Liver (tissue), 9 donors: ENCODE results near the gene PPP4C. TPM values are rescaled to one million over a fixed set of nuclear protein-coding genes. Genes with fewer than 3 reads are reported as not detected.

Experiments used
- DNase-seq: peaks from one replicate; pipeline ENCODE4 v3.0.0-alpha.2; 2017; ENCODE audit warnings: low spot score
- H3K27ac ChIP-seq, 2 donors: one replicate each; pipeline ENCODE4 v1.7.0; 2013; ENCODE audit warnings: inconsistent platforms in 2 of 2, low read length in 2 of 2, control low read depth in 1 of 2, low read depth in 1 of 2, mild to moderate bottlenecking in 1 of 2
- H3K27me3 ChIP-seq, 4 donors: one replicate each; pipeline versions ENCODE4 v1.6.1 to v1.7.0; 2013; ENCODE audit warnings: low read length in 3 of 4, inconsistent platforms in 1 of 4, mild to moderate bottlenecking in 1 of 4, moderate library complexity in 1 of 4; ENCODE audit not compliant: control insufficient read depth in 4 of 4, insufficient read depth in 4 of 4
- H3K36me3 ChIP-seq, 4 donors: one replicate each; pipeline versions ENCODE4 v1.6.1 to v1.7.0; 2013; ENCODE audit warnings: low read length in 3 of 4, mild to moderate bottlenecking in 3 of 4, low read depth in 1 of 4, moderate library complexity in 1 of 4; ENCODE audit not compliant: control insufficient read depth in 4 of 4, insufficient read depth in 3 of 4
- H3K4me1 ChIP-seq, 4 donors: one replicate each; pipeline versions ENCODE4 v1.6.1 to v1.7.0; 2013; ENCODE audit warnings: low read length in 3 of 4, mild to moderate bottlenecking in 3 of 4, moderate library complexity in 1 of 4; ENCODE audit not compliant: control insufficient read depth in 4 of 4, insufficient read depth in 4 of 4
- H3K4me3 ChIP-seq, 3 donors: one replicate each; pipeline versions ENCODE4 v1.6.1 to v1.7.0; 2013; ENCODE audit warnings: low read length in 3 of 3, control low read depth in 1 of 3, low read depth in 1 of 3, mild to moderate bottlenecking in 1 of 3
- H3K9ac ChIP-seq, 2 donors: one replicate each; pipeline ENCODE4 v1.7.0; 2013; ENCODE audit warnings: low read length in 2 of 2, mild to moderate bottlenecking in 2 of 2, moderate library complexity in 2 of 2, control low read depth in 1 of 2, low read depth in 1 of 2
- H3K9me3 ChIP-seq, 4 donors: one replicate each; pipeline versions ENCODE4 v1.6.1 to v1.7.0; 2013; ENCODE audit warnings: low read length in 3 of 4; ENCODE audit not compliant: control insufficient read depth in 4 of 4
- ATF3 ChIP-seq: IDR thresholded peaks from 2 replicates; pipeline ENCODE4 v1.6.1; 2016; ENCODE audit warnings: antibody characterized with exemption
- CTCF ChIP-seq: fragments of 150-350 bp; IDR thresholded peaks from 2 replicates; pipeline ENCODE4 v1.5.1; 2017; ENCODE audit warnings: improper control_type of control experiment, low read depth, low read length; ENCODE audit not compliant: missing input control
- EGR1 ChIP-seq, 2 donors: IDR thresholded peaks; 2 replicates each; pipeline ENCODE4 v1.6.1; 2016 to 2018; ENCODE audit warnings: antibody characterized with exemption in 2 of 2, low read depth in 2 of 2
- FOXA1 ChIP-seq: IDR thresholded peaks from 2 replicates; pipeline ENCODE4 v1.6.1; 2016; ENCODE audit warnings: antibody characterized with exemption
- FOXA2 ChIP-seq: IDR thresholded peaks from 2 replicates; pipeline ENCODE4 v1.6.1; 2016; ENCODE audit warnings: antibody characterized with exemption
- GABPA ChIP-seq, 2 donors: IDR thresholded peaks in 1 of 2; conservative IDR thresholded peaks in 1 of 2; 2 replicates each; pipeline ENCODE4 v1.6.1; 2016; ENCODE audit warnings: antibody characterized with exemption in 2 of 2, mild to moderate bottlenecking in 1 of 2, moderate library complexity in 1 of 2
- HNF4A ChIP-seq, 2 donors: conservative IDR thresholded peaks; 2 replicates each; pipeline ENCODE4 v1.6.1; 2016; ENCODE audit warnings: antibody characterized with exemption in 2 of 2, mild to moderate bottlenecking in 2 of 2
- HNF4G ChIP-seq: IDR thresholded peaks from 2 replicates; pipeline ENCODE4 v1.6.1; 2016; ENCODE audit warnings: antibody characterized with exemption
- JUND ChIP-seq, 2 donors: IDR thresholded peaks; 2 replicates each; pipeline ENCODE4 v1.6.1; 2016; ENCODE audit warnings: antibody characterized with exemption in 2 of 2
- MAX ChIP-seq: IDR thresholded peaks from 2 replicates; pipeline ENCODE4 v1.6.1; 2016; ENCODE audit warnings: antibody characterized with exemption
- NR2F2 ChIP-seq: IDR thresholded peaks from 2 replicates; pipeline ENCODE4 v1.6.1; 2016; ENCODE audit warnings: antibody characterized with exemption
- RAD21 ChIP-seq, 2 donors: IDR thresholded peaks; 2 replicates each; pipeline ENCODE4 v1.6.1; 2016; ENCODE audit warnings: antibody characterized with exemption in 2 of 2, mild to moderate bottlenecking in 2 of 2
- REST ChIP-seq: IDR thresholded peaks from 2 replicates; pipeline ENCODE4 v1.6.1; 2016; ENCODE audit warnings: antibody characterized with exemption, mild to moderate bottlenecking
- RXRA ChIP-seq, 2 donors: IDR thresholded peaks; 2 replicates each; pipeline ENCODE4 v1.6.1; 2017 to 2018; ENCODE audit warnings: antibody characterized with exemption in 2 of 2, mild to moderate bottlenecking in 1 of 2
- SP1 ChIP-seq: IDR thresholded peaks from 2 replicates; pipeline ENCODE4 v1.6.1; 2018; ENCODE audit warnings: antibody characterized with exemption, mild to moderate bottlenecking
- TAF1 ChIP-seq: conservative IDR thresholded peaks from 2 replicates; pipeline ENCODE4 v1.6.1; 2016; ENCODE audit warnings: antibody characterized with exemption, mild to moderate bottlenecking
- YY1 ChIP-seq: IDR thresholded peaks from 2 replicates; pipeline ENCODE4 v1.6.1; 2016; ENCODE audit warnings: antibody characterized with exemption, mild to moderate bottlenecking
- ZBTB33 ChIP-seq: IDR thresholded peaks from 2 replicates; pipeline ENCODE4 v1.6.1; 2016; ENCODE audit warnings: antibody characterized with exemption
- WGBS: extraction: QIAGEN DNeasy Blood & Tissue Kit; methylation state at CpG from one replicate; pipeline ENCODE4 v1.1.7; 2013; 5-methylcytosine and 5-hydroxymethylcytosine counted together
- polyA plus RNA-seq, 2 donors: library from polyadenylated mRNA; stranded (reverse) in 1 of 2; unstranded in 1 of 2; fragments of 200-250 nt in 1 of 2; fragments of >200 nt in 1 of 2; fragmentation: Nextera tagmentation in 1 of 2; extraction: Ambion mirVana in 1 of 2; gene quantifications; one replicate each; pipeline versions ENCODE4 v1.2.1 to v1.2.3, GENCODE V29; 2013 to 2015
- total RNA-seq, 2 donors: library from RNA; depleted of rRNA; stranded (reverse); fragments of >200 nt; gene quantifications; one replicate each; pipeline ENCODE4 v1.2.3, GENCODE V29; 2014
- donor health status: healthy.
- donor health status: healthy.
- donor health status: healthy.
- donor health status: healthy.
- donor health status: healthy.

Gene PPP4C
- total and polyA plus RNA-seq, 4 donors: 49.7 to 79.6 (median 62.5) TPM

GRCh38 chr16:30064729-30065101 lies 11.1 kb upstream of the PPP4C start:
- no peak for TF ChIP-seq HNF4A (conservative IDR thresholded peaks at IDR 0.05)
- Histone ChIP-seq H3K9me3 (no peaks in the 10 kb centered on the region), H3K9ac (peak overlapping the region; percentile 96 to 98), H3K4me1 (peaks cover 0 to 28% (median 14%) of the 10 kb centered on the region in 4 donors), H3K36me3 (peaks cover 6 to 21% (median 20%) of the 10 kb centered on the region in 4 donors), H3K27me3 (no peaks in the 10 kb centered on the region), H3K4me3 (peak overlapping the region; percentile 45 to 74 (median 73)), H3K27ac (peak overlapping the region; percentile 99 to 100)
- WGBS: under 1% methylated on average over 25 of the region's 25 CpGs
- DNase-seq: no peak

GRCh38 chr16:30065102-30065942 lies 10.5 kb upstream of the PPP4C start, which contains the start of gene ALDOA:
Gene ALDOA (plus strand): TSS chr16:30065760. CDS start chr16:30066898, 1,138 bp downstream.
- H3K4me1 ChIP-seq: peaks cover 0 to 34% (median 14%) of the 10 kb centered on the region in 4 donors
- peak; percentile 93 for DNase-seq

More at GRCh38 chr16:30065102-30065942, 10.5 kb upstream of the PPP4C start, which contains the start of gene ALDOA:
- Histone ChIP-seq H3K27me3 (no peaks in the 10 kb centered on the region), H3K36me3 (peaks cover 11 to 27% (median 26%) of the 10 kb centered on the region in 4 donors), H3K27ac (peak within 1 kb of the TSS; percentile 99 to 100), H3K4me3 (peak within 1 kb of the TSS; percentile 73 to 97 (median 83)), H3K9me3 (no peaks in the 10 kb centered on the region), H3K9ac (peak within 1 kb of the TSS; percentile 96 to 99)
- peak; percentile 95 for TF ChIP-seq REST
- peak; percentile 74 to 92 for TF ChIP-seq EGR1 (IDR thresholded peaks at IDR 0.05; ENCODE audit: low read depth in 2 of 2)
- peak; percentile 71 for TF ChIP-seq TAF1
- TF ChIP-seq RAD21 (IDR thresholded peaks at IDR 0.05): no peak
- TF ChIP-seq FOXA1: no peak
- peak; percentile 39 to 78 for TF ChIP-seq JUND (IDR thresholded peaks at IDR 0.05)
- no peak for TF ChIP-seq FOXA2
- TF ChIP-seq HNF4A (conservative IDR thresholded peaks at IDR 0.05): peak in 1 of 2 donors; percentile 34
- peak; percentile 81 for TF ChIP-seq ZBTB33
- TF ChIP-seq YY1: peak; percentile 90
- TF ChIP-seq ATF3: no peak
- TF ChIP-seq CTCF: no peak
- peak; percentile 9 to 80 for TF ChIP-seq GABPA (IDR thresholded peaks at IDR 0.05 in 1 of 2, conservative IDR thresholded peaks at IDR 0.05 in 1 of 2)
- peak; percentile 72 to 74 for TF ChIP-seq RXRA (IDR thresholded peaks at IDR 0.05)
- TF ChIP-seq NR2F2: peak; percentile 65
- no peak for TF ChIP-seq HNF4G
- peak; percentile 86 for TF ChIP-seq SP1
- peak; percentile 90 for TF ChIP-seq MAX
- WGBS: under 1% methylated on average over 99 of the region's 99 CpGs
